NCI-H1436 (cell line): ENCODE measurements around the gene GGA2.
"Not testable (repeated sequence)": the region's sequence is repeated elsewhere in the genome, so short reads cannot be mapped to it uniquely, and the experiment has no call there.

Experiments used
- DNase-seq: peaks from one replicate; lab custom pipeline; 2025; lab: John Stamatoyannopoulos, UW

GGA2 gene

GRCh38 chr16:23466162-23466885 is 44.0 kb downstream of the GGA2 start:
- DNase-seq: no peak

DNA sequence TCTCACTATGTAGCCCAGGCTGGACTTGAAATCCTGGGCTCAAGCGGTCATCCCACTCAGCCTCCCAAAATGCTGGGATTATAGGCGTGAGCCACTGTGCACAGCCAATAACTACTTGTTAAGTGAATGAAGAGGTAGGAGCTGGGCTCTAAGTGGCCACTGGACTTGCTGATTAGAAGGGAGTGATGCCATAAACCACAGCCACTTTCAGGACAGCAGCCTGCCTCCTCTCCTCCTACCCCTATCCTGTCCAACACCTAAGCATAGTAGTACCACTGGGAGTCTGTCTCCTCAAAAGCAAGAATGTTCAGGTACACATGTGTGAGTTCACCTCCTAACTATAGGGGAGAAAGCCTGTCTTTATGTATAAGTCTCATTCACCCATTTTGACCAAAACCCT is 45.1 kb downstream of the GGA2 start:
- DNase-seq: no peak

DNA sequence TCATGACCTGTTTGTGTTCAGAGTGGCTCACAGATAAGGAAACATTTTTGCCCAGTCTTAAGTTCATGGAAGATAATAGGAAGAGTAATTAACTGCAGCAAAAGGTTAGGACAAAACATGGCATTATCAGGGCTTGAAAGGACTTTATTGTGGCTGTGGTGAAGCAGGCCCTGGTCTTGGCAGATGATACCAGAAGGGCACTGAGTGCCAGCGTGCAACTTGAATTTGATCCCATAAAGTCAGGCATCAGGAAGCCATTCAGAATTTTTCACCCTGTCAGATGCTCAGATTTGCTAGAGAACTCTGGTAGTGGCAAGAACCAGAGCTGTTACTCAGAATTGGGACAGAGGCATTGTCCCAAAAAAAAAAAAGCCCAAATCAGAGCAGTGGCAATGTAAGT is 46.1 kb downstream of the GGA2 start:
- DNase-seq: no peak

GRCh38 chr16:23462994-23463393 is 47.3 kb downstream of the GGA2 start:
- DNase-seq: not testable (repeated sequence)

DNA sequence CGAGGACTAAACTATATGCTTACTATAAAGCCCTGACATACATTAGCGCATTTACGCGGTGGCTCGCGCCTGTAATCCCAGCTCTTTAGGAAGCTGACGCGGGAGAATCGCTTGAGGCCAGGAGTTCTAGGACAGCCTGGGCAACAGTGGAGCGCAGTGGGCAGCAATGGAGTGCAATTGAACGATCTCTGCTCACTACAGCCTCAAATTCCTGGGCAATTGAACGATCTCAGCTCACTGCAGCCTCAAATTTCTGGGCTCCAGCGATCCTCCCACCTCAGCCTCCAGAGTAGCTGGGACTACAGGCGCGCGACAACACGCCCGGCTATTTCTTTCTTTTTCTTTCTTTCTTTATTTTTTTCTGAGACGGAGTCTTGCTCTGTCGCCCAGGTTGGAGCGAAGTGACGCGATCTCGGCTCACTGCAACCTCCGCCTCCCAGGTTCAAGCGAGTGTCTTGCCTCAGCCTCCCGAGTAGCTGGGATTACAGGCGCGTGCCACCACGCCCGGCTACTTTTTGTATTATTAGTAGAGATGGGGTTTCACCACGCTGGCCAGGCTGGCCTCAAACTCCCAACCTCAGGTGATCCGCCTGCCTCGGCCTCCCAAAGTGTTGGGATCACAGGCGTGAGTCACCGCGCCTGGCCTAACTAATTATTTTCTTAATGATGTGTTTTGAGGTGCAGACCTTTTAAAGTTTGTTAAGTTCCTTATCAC is 56.8 kb downstream of the GGA2 start:
- no peak for DNase-seq

- peak; percentile 55 for DNase-seq
Observed at GRCh38 chr16:23452572-23453337, 57.5 kb downstream of the GGA2 start, which contains the start of gene COG7. TSS of gene COG7 (minus strand) at chr16:23453189. CDS start at chr16:23452994, 195 bp downstream.

- DNase-seq: no peak
Observed at GRCh38 chr16:23452221-23452571, 58.1 kb downstream of the GGA2 start.

GRCh38 chr16:23448392-23448791 is 61.9 kb downstream of the GGA2 start:
- DNase-seq: no peak

GRCh38 chr16:23437542-23437941 is 72.8 kb downstream of the GGA2 start:
- DNase-seq: not testable (repeated sequence)

- no peak for DNase-seq
Observed at GRCh38 chr16:23436951-23437350, 73.3 kb downstream of the GGA2 start.

- DNase-seq: peak; percentile 54
Observed at GRCh38 chr16:23435500-23435899, 74.8 kb downstream of the GGA2 start.

DNA sequence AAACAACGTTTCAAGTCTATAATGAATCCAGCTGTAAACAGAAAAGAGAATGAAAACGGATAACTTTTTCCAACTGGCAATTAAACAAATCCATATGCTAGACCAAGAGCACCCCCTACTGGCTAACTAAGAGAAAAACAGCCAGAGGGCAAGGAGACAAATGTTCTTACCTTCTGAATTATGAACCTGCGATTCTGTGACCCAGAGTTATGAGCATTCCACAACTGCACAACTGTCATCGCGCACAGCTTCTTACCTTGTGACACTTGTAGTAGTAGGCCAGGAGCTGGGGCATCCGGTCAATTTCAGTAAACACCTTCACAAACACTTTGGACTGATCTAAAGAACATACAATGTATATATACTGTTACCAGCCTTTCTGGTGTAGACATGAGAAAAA is 75.9 kb downstream of the GGA2 start:
- DNase-seq: peak; percentile 59

DNA sequence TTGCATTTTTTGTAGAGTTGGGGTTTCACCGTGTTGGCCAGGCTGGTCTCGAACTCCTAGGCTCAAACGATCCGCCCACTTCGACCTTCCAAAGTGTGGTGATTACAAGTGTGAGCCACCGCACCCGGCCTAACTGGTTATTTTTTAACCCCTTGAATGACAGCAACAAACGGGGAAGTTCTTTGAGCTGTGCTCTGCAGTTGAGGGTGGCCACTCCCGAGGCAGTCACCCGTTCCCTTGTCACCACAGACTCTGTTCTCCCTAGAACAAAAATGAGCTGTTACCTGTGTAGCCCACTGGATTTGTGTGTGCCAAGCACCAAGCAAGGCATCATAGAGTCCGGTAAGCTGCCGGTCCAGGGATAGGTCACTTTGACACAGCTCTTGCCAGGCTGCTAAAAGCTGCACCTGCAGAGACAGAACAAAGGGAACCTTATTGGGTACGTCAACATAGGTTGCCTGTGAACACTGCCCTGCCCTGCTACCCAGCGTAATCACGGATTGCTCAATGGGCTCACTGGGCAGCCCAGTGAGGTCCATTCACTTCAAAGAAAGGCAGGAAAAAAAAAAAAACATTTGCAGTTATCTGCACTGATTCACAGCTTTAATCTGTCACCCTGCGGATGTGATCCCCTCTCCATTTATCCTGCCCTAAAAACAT is 76.9 kb downstream of the GGA2 start:
- no peak for DNase-seq

GRCh38 chr16:23432176-23433128 is 77.8 kb downstream of the GGA2 start:
- no peak for DNase-seq

DNA sequence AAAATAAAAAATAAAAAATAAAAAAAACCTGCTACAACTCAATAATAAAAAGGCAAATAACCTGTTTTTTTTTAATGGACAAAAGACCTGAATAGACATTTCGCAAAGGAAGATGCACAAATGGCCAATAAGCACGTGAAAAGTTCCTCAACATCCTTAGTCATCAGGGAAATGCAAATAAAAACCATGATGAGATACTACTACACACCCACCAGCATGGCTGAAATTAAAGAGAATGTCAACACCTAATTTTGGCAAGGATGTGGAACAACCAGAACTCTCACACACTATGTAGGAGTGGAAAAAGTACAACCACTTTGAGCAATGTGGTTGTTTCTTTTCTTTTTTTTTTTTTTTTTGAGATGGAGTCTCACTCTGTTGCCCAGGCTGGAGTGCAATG is 81.9 kb downstream of the GGA2 start:
- DNase-seq: no peak

DNA sequence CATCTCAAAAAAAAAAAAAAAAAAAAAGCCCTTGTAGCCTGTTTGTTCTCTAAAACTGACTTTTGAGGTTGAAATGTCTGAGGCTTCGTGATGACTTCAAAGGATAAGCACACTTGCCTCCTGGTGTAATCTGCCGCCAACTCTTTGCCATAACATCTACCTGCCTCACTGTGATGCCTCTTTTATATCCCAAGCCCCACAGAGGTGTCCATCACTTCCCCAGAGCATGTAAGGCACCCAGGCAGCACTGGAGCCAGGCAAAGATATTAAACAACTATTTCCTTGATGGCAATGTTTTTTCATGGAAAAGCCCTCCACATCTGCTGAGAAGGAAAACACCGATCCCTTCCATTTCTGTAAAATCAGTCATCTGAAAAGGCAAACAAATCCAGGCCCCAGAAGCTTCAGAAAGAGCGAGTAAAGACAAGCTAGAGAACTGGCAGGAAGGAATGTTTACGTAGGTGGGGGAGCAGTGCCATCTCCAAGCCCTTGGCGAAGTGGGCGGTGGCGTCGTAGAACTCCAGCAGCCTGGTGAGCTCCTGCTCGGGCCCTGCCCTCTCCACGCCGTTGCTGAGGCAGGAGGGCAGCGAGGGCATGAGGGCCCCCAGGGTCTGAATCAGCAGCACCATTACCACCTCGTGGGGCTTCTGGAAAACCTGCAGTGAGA is 85.9 kb downstream of the GGA2 start:
- no peak for DNase-seq

DNA sequence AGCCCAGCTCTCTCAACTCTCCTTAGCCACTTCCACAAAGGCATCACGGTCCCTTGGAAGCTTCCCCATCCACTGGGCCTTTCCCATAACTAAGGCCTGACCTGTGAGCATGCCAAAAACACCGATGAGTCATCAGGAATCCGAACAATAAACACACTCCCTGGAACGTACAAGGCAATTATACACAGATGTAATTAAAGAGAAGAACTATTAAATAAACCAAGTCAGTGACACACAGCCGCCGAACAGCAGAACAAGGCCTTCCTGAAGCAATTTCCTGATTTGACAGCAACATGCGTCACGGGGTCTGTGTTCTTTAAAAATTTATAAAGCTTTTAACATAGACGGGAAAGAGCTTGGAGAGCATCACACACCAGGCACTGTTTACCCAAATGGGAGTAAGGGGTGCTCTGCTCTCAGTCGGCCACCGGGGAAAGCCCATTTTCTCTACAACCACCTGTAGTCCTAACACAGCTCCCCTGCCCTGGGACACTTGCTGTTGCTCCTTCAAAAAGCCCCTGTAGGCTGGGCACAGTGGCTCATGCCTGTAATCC is 86.7 kb downstream of the GGA2 start:
- DNase-seq: no peak

GRCh38 chr16:23420011-23420410 is 90.3 kb downstream of the GGA2 start:
- DNase-seq: no peak

DNA sequence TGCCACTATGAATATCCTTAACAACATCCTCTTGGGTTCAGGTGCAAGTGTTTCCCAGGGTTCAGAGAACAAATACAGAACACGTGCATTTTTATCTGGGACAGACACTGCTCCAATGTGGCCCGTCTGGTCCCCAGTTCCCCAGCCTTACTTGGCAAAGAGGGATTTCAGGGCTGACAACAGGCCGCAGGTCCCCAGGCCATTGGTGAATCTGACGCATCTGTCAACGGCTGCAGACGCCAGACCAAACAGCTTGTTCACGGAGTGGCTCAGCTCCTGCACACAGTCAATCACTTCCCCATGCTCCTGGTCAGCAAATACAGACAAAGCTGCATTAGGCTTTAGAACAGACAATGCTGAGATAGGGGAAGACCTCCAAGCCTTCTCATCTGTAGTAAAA is 93.5 kb downstream of the GGA2 start:
- no peak for DNase-seq

DNA sequence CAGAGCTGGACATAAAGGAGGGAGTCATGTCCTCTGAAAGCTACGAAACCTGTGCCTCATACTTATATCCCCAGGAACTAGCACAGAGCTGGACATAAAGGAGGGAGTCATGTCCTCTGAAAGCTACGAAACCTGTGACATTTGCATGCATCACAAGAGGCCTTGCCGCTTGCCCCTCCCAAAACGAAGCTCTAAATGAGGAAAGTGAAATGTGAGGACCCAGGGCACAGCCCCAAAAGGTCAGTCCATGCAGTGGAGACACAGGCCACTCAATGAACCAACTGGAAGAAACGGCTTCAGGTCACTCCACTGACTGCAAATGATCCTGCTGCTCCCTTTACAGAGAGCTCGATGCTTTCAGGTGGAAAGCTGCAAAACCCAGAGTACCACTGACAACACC is 95.6 kb downstream of the GGA2 start:
- DNase-seq: no peak
